ENCODE data around the gene KIAA0753. TPM values are rescaled to one million over a fixed set of nuclear protein-coding genes. Genes with fewer than 3 reads are reported as not detected.

The KIAA0753 gene
- total and polyA plus RNA-seq, 2 of the 8 experiments (the other 6 are each of a cell fraction or from before 2014, with no cell fraction given) = 5.0 to 27.1 TPM

DNA sequence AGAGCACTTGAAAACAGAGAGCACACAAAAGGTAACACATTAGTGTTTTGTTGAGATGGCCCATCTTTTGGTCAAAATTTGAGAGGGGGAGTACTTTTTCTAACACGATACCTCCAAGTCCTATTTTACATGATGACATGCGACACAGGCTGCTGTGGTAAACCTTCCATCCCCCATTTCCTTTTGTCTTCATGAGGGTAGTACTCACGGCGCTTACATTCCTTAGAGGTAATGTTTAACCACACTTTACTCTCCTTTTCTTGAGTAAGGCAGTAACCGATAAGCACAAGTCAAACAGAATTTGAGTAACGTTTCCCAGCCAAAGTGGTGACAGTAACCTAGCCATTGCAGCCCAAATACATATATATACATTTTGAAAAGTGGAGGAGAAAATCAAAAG is 48.3 kb downstream of the KIAA0753 start:
- ChIA-PET POLR2A (ENCODE audit: partially characterized antibody) (interaction anchor here (1.5 kb wide), 1 partner anchor 10 kb away, joined by 4 read pairs; no protein-coding TSS in a partner anchor), CTCF (ENCODE audit: partially characterized antibody) (interaction anchor here (1.7 kb wide), 1 partner anchor 119 kb away, joined by 4 read pairs; no protein-coding TSS in a partner anchor)
- Histone ChIP-seq H2BK120ac (replicated peaks; ENCODE audit: low read depth, low read length) (no peak overlapping the region), H3K79me2 (ENCODE audit: control insufficient read depth in 1 of 2, insufficient read depth in 2 of 2, low read length in 2 of 2) (no peaks in the 10 kb centered on the region), H2BK20ac (ENCODE audit: low read length) (no peak overlapping the region), H3K79me1 (ENCODE audit: low read depth, low read length) (no peaks in the 10 kb centered on the region), H3K56ac (replicated peaks; ENCODE audit: insufficient read length, low read depth, low read length) (no peak overlapping the region), H2AK5ac (ENCODE audit: low read depth, low read length) (no peak overlapping the region), H4K8ac (ENCODE audit: extremely low read depth, insufficient read depth, low read length) (no peak overlapping the region), H3K18ac (ENCODE audit: extremely low read depth, low read length) (no peak overlapping the region), H3K23ac (ENCODE audit: insufficient read length) (no peak overlapping the region), H2BK15ac (ENCODE audit: low read length) (no peak overlapping the region), H3K4me1 (replicated peaks in 1 of 4; ENCODE audit: control insufficient read depth in 3 of 4, insufficient read depth in 4 of 4, low read length in 3 of 4) (no peaks in the 10 kb centered on the region), H3K4ac (replicated peaks; ENCODE audit: insufficient read length, low read depth, low read length) (no peak overlapping the region), H2BK5ac (ENCODE audit: low read depth, low read length) (peak overlapping the region; percentile 12; the same call in 1 of the 2 replicates), H4K20me1 (replicated peaks in 1 of 2; ENCODE audit: control insufficient read depth in 1 of 2, insufficient read depth in 2 of 2, low read length in 2 of 2) (no peaks in the 10 kb centered on the region), H2AFZ (ENCODE audit: low read length) (no peak overlapping the region), H3K4me2 (ENCODE audit: insufficient read depth in 1 of 2, low read depth in 2 of 2, low read length in 2 of 2) (no peak overlapping the region), H3K14ac (ENCODE audit: insufficient read length) (no peak overlapping the region), H3K23me2 (ENCODE audit: low read depth, low read length) (no peaks in the 10 kb centered on the region), H3K4me3 (ENCODE audit: extremely low read depth in 1 of 4, insufficient read depth in 2 of 4, low read depth in 3 of 4, low read length in 4 of 4) (no peak overlapping the region), H4K91ac (replicated peaks; ENCODE audit: insufficient read length, low read length) (no peak overlapping the region), H2BK12ac (ENCODE audit: low read depth, low read length) (peak overlapping the region; percentile 69; the same call in 1 of the 2 replicates), H3K9ac (replicated peaks in 1 of 4; ENCODE audit: extremely low read depth in 1 of 4, low read depth in 3 of 4, low read length in 3 of 4) (no peak overlapping the region), H3K36me3 (ENCODE audit: control insufficient read depth in 2 of 4, insufficient read depth in 4 of 4, low read length in 3 of 4) (peaks cover 15 to 56% (median 32%) of the 10 kb centered on the region in 4 experiments; a peak in 7 of 8 replicates), H3K9me3 (ENCODE audit: insufficient read depth in 2 of 2, low read depth in 1 of 2, low read length in 1 of 2) (no peaks in the 10 kb centered on the region), H3K27ac (ENCODE audit: low read depth, low read length) (no peak overlapping the region), H3K27me3 (replicated peaks in 1 of 4; ENCODE audit: control insufficient read depth in 3 of 4, extremely low read depth in 1 of 4, insufficient read depth in 3 of 4, low read length in 3 of 4) (no peaks in the 10 kb centered on the region), H4K5ac (ENCODE audit: insufficient read length, low read depth, low read length) (no peak overlapping the region)
- FAIRE-seq = no peak
- no peak for DNase-seq (ENCODE audit: low read depth in 1 of 2, low spot score in 2 of 2)
- 92% methylated on average over 6 of the region's 6 CpGs; no CpG with 5 or more reads in 1 of the 2 experiments for WGBS, 2 experiments (ENCODE audit: extremely low coverage in 1 of 2, insufficient coverage in 1 of 2, insufficient read length in 1 of 2, insufficient replicate concordance in 2 of 2, low coverage in 1 of 2, low lambda C conversion rate in 2 of 2, missing lambda C conversion rate in 1 of 2)
- TF ChIP-seq SP1 (IDR thresholded peaks at IDR 0.05; ENCODE audit: low read depth, low read length) (no peak), CHD1 (IDR thresholded peaks at IDR 0.05; ENCODE audit: low read depth, low read length) (no peak), RBBP5 (IDR thresholded peaks at IDR 0.05; ENCODE audit: borderline replicate concordance, low read depth, low read length) (no peak), KDM4A (IDR thresholded peaks at IDR 0.05; ENCODE audit: low read depth, low read length, severe bottlenecking) (no peak), POLR2A (IDR thresholded peaks at IDR 0.05; ENCODE audit: control extremely low read depth in 1 of 2, low read depth in 2 of 2, low read length in 2 of 2) (no peak), ZNF274 (IDR thresholded peaks at IDR 0.05; ENCODE audit: borderline replicate concordance, extremely low read depth, low read length) (no peak)
